22Rv1 (cell line): ENCODE results near the gene MAP3K20.

Source experiments
- H3K27ac ChIP-seq: fragments of 450-650 bp; 2 replicates; pipeline ENCODE4 v1.5.1; 2017
- ZFX ChIP-seq: fragments of 450-650 bp; IDR thresholded peaks from 2 replicates; pipeline ENCODE4 v1.6.1; 2017; ENCODE audit warnings: antibody characterized with exemption, borderline replicate concordance
- TF ChIP-seq, protein P1 (sequence below): fragments of 450-650 bp; IDR thresholded peaks from 2 replicates; pipeline ENCODE4 v1.5.1; 2017; ENCODE audit warnings: mild to moderate bottlenecking

Gene MAP3K20

DNA sequence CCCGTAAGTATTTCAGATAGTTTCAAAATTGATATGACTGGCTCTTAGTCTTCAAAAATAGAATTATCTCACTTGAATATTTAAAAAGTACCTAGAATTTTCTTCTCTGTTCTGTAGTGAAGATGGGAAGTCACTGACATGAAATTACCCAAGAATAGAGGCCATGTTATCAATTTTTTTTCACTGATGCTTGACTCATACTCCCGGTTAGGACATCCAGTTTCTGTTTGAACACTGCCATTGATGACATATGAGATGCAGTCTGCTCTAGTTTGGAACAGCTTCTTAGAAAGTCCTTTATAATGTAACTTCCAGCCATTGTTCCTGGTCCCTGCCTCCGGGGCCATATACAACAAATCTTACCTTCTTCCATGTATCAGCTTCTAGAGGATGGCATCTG, 26.0 kb downstream of the MAP3K20 start:
- TF ChIP-seq, protein P1, sequence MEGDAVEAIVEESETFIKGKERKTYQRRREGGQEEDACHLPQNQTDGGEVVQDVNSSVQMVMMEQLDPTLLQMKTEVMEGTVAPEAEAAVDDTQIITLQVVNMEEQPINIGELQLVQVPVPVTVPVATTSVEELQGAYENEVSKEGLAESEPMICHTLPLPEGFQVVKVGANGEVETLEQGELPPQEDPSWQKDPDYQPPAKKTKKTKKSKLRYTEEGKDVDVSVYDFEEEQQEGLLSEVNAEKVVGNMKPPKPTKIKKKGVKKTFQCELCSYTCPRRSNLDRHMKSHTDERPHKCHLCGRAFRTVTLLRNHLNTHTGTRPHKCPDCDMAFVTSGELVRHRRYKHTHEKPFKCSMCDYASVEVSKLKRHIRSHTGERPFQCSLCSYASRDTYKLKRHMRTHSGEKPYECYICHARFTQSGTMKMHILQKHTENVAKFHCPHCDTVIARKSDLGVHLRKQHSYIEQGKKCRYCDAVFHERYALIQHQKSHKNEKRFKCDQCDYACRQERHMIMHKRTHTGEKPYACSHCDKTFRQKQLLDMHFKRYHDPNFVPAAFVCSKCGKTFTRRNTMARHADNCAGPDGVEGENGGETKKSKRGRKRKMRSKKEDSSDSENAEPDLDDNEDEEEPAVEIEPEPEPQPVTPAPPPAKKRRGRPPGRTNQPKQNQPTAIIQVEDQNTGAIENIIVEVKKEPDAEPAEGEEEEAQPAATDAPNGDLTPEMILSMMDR = no peak
- TF ChIP-seq ZFX = no peak
- no peak overlapping the region for H3K27ac ChIP-seq

DNA sequence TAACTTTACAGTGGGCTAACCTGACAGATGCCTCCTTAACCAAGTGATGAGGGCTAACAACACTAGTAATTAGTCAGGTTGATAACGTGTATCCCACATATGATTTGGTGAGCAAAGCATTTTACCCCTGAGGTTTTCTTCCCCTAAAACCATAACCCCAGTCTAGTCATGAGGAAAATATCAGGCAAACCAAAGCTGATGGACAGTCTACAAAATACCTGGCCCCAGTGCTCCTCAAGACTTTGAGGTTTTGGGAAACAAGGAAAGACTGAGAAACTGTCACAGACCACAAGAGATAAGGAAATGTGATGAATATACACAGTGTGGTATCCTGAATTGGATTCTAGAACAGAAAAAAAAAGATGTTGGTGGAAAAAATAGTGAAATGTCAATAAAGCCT, 28.5 kb downstream of the MAP3K20 start:
- TF ChIP-seq ZFX = no peak
- TF ChIP-seq, protein P1 = no peak
- no peak overlapping the region for H3K27ac ChIP-seq

DNA sequence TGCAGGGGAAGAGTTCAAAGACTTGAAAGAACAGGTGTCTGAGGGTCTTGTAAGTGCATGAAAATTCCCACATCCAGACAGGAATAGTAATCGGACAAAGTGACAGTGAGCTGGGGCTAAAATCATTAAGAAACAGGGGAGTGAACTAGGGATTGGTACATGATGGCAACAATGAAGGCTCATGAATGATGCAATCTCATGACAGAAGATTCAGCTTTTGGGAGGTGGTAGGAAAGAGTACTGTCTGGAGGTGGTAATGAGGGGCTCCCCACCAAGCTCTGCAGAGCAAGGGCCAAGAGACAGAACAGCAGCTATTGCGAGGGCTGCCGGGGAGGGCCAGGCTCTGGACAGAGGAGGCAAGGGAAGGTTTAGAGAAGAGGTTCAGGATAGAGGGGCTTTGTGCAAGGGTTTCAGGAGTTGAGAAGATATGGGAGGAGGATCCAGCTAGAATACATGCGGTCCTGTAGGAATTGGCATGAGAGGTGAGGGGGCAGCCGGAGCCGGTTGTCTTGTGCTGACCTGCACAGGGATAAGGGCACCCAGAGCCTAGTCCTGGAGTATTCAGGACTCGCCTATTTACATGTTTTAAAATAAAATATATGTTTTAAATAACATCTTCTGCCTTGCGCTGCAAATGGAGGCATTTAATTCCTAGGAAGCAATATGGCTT, 31.4 kb downstream of the MAP3K20 start:
- no peak for TF ChIP-seq ZFX
- TF ChIP-seq, protein P1 = no peak
- no peak overlapping the region for H3K27ac ChIP-seq

DNA sequence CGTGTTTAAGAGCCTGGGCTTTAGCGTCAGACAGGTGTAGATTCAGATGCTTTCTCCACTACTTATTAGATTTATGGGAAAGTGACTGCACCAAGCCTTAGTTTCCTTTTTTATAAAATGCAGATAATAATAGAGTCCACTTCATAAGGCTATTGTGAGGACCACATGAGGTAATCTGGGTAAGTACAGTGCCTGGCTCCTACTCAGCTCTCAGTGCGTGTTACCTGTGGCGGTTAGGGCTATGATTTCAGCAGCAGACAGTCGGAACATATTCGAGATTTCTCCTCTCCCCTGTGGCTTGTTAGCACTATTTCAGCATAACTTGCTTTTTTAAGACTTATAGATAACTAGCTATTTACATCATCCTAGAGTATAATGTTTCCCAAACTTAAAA, 32.0 kb downstream of the MAP3K20 start:
- no peak for TF ChIP-seq ZFX
- TF ChIP-seq, protein P1 = no peak
- H3K27ac ChIP-seq = no peak overlapping the region

DNA sequence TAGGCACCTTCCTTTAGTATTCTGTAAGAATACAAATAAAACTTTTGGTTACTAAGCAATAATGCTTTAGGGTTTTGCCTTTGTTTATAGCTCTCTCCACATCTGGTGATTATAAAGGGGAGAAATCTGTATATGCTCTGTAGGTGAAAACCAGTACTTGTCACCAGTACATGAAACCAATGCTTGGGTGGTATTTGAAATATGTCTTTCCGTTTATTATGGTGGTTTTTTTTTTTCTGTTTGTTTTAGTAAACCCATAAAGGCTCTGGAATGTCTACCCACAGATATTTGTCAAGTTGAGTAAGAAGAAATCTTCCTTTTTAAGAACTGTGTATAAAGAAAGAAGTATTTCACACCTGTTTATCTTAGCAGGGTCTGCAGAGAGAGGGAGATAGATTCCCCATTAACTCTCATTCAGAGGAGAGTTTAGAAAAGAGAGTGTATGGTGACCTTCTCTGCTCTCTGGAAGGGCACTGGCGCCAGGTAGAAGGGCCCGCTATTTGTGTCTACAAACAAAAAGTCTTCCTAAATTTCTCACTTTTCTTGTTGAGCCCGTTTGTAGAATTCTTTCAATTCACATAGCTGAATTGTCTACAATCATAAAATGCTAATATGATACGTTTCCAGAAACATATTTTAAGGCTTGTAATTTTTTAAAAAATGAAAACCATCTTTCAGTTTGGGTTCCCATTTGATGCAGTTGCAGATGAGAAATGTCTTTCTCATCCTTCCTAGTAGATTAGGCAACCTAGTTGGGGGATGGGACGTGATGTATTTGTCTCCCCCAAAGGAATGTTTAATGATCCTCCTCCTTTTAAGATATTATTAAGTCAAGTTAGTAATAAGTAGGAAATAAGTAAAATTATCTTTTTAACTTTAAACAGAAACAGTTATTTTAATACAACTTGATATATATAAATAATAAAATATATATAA, 33.9 kb downstream of the MAP3K20 start:
- no peak overlapping the region for H3K27ac ChIP-seq

DNA sequence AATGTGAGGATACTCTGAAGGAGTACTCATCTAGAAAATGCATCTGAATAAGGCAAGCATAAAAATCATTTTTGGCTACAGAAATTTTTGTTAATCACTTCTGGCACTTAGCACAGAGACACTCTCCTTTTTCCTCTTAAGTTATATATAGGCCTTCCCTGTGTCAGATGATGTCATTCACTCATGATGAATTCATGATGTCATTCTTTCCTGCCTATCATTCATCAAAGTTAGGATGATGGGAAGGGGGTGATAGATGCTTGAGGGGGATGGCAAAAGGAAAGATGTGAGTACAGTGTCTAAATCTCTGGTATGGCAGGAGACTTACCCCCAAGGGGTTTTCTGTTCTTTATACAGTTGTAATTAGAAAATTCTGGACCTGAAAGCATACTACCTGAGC, 42.0 kb downstream of the MAP3K20 start:
- no peak overlapping the region for H3K27ac ChIP-seq
- TF ChIP-seq ZFX = no peak
- TF ChIP-seq, protein P1 = no peak

More for the DNA sequence above, 33.9 kb downstream of the MAP3K20 start:
- TF ChIP-seq ZFX = no peak
- TF ChIP-seq, protein P1 = no peak

DNA sequence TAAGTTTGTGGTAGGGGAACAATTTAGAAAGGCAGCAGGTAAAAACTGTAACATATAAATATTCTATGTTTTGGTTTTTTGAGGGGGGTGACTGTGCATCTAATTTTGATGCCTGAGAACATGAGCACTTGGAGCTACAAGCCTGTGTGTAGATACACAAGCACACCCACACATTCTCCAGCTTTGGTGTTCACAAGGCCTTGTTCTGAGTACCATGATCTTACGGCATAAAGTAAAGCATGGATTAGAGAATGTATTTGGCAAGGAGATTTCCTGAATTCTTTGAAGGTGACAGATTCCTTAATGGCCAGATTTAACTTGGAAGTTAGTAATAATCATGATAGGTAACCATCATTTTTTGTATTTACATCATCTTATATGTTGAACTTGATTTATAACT, 42.7 kb downstream of the MAP3K20 start:
- TF ChIP-seq ZFX = no peak
- TF ChIP-seq, protein P1 = no peak
- H3K27ac ChIP-seq = no peak overlapping the region
